HepG2 (cell line): ENCODE results near the gene PRIMA1. TPM values are rescaled to one million over a fixed set of nuclear protein-coding genes. Genes with fewer than 3 reads are reported as not detected.

Experiments used
- ATAC-seq: fragments of 200-7000 bp; cut with Tn5 transposase; 3 replicates; pipeline ENCODE4 v1.9.1; 2020; ENCODE audit warnings: mild to moderate bottlenecking, moderate library complexity
- BruUV-seq: library from RNA; stranded (reverse); fragments of 400-500 nt; replicated peaks from 2 replicates; lab custom pipeline; 2021; lab: Mats Ljungman, UMichigan
- CTCF ChIA-PET: fragments of 300-600 bp; formaldehyde crosslinking; extraction: SDS; loops from one replicate; lab custom pipeline; 2021; ENCODE audit warnings: low total read pairs, inconsistent platforms, low intra/inter-chr PET ratio; lab: Yijun Ruan, JAX
- POLR2A ChIA-PET: fragments of 350-600 bp; sonication (Branson Sonifier 250); formaldehyde crosslinking; loops from one replicate; lab custom pipeline; 2020; ENCODE audit warnings: antibody characterized with exemption, inconsistent platforms; lab: Yijun Ruan, JAX
- DNase-seq: peaks from one replicate; pipeline ENCODE4 v3.0.0-alpha.2; 2015; ENCODE audit warnings: low spot score
- FAIRE-seq: peaks from 3 replicates; lab custom pipeline; 2011; peaks lifted over from hg19 to GRCh38; lab: Jason Lieb, UNC
- H2AFZ ChIP-seq: one replicate; pipeline ENCODE4 v1.6.1; 2011; ENCODE audit warnings: low read length, inconsistent platforms
- H3K27ac ChIP-seq: fragments of 300-600 bp; 3 replicates; pipeline ENCODE4 v1.8.0; 2011; ENCODE audit warnings: mixed run types, mild to moderate bottlenecking, mixed read lengths, low read length, inconsistent platforms; ENCODE audit not compliant: insufficient read depth; ENCODE audit errors: extremely low read length
- H3K27me3 ChIP-seq, 2 experiments: fragments of 200-600 bp in 1 of 2; 2 replicates in 1 of 2; 3 replicates in 1 of 2; pipeline versions ENCODE4 v1.6.0 to v1.8.0; 2011; ENCODE audit warnings: low read length in 2 of 2, mild to moderate bottlenecking in 2 of 2, moderate library complexity in 2 of 2, inconsistent platforms in 1 of 2; ENCODE audit not compliant: insufficient read depth in 2 of 2, control insufficient read depth in 1 of 2
- H3K36me3 ChIP-seq, 2 experiments: fragments of 200-600 bp in 1 of 2; replicated peaks in 1 of 2; 2 replicates in 1 of 2; 3 replicates in 1 of 2; pipeline versions ENCODE4 v1.5.1 to v1.8.0; 2011; ENCODE audit warnings: low read length in 2 of 2, inconsistent platforms in 1 of 2; ENCODE audit not compliant: insufficient read depth in 2 of 2, control insufficient read depth in 1 of 2
- H3K4me1 ChIP-seq: 2 replicates; pipeline ENCODE4 v1.5.1; 2012; ENCODE audit warnings: low read length, inconsistent platforms; ENCODE audit not compliant: insufficient read depth
- H3K4me2 ChIP-seq: 2 replicates; pipeline ENCODE4 v1.6.0; 2011; ENCODE audit warnings: low read depth, low read length, inconsistent platforms
- H3K4me3 ChIP-seq, 3 experiments: fragments of 200-600 bp in 1 of 3; sonication (generic), shearing (Covaris generic) in 1 of 3; replicated peaks in 1 of 3; 2 replicates each; pipeline ENCODE4 v1.5.1; 2011 to 2016; ENCODE audit warnings: low read length in 3 of 3, inconsistent platforms in 2 of 3, low read depth in 2 of 3, mild to moderate bottlenecking in 2 of 3, control low read depth in 1 of 3, mixed read lengths in 1 of 3; ENCODE audit not compliant: insufficient read depth in 1 of 3
- H3K79me2 ChIP-seq: one replicate; pipeline ENCODE4 v1.6.1; 2011; ENCODE audit warnings: low read length, inconsistent platforms; ENCODE audit not compliant: insufficient read depth
- H3K9ac ChIP-seq: 2 replicates; pipeline ENCODE4 v1.6.0; 2011; ENCODE audit warnings: mild to moderate bottlenecking, low read depth, low read length, inconsistent platforms; ENCODE audit not compliant: insufficient read depth
- H3K9me3 ChIP-seq: 2 replicates; pipeline ENCODE4 v1.5.1; 2012; ENCODE audit warnings: mild to moderate bottlenecking, low read length
- H4K20me1 ChIP-seq: 2 replicates; pipeline ENCODE4 v1.6.0; 2011; ENCODE audit warnings: inconsistent platforms, mild to moderate bottlenecking, low read length, moderate library complexity; ENCODE audit not compliant: insufficient read depth
- AGO2 ChIP-seq: fragments of 200-400 bp; formaldehyde crosslinking; optimal IDR thresholded peaks from 2 replicates; pipeline ENCODE3; 2017; ENCODE audit warnings: mild to moderate bottlenecking, low read depth, low read length, moderate library complexity
- KDM6A ChIP-seq: IDR thresholded peaks from 2 replicates; pipeline ENCODE4 v1.6.1; 2016; ENCODE audit warnings: low read depth
- KLF11 ChIP-seq: IDR thresholded peaks from 2 replicates; pipeline ENCODE4 v1.6.1; 2016; ENCODE audit warnings: missing compliant biosample characterization
- MTERF4 ChIP-seq: sonication (generic); formaldehyde crosslinking; IDR thresholded peaks from 2 replicates; pipeline ENCODE4 v1.8.0; 2023; ENCODE audit warnings: mild to moderate bottlenecking, missing genetic modification reagents
- NAIF1 ChIP-seq: sonication (generic); formaldehyde crosslinking; IDR thresholded peaks from 2 replicates; pipeline ENCODE4 v1.5.0; 2020; ENCODE audit warnings: mild to moderate bottlenecking, missing genetic modification reagents, borderline replicate concordance
- PAX8 ChIP-seq: sonication (generic); formaldehyde crosslinking; IDR thresholded peaks from 2 replicates; pipeline ENCODE4 v1.8.0; 2022; ENCODE audit warnings: mild to moderate bottlenecking, missing genetic modification reagents, borderline replicate concordance
- SATB2 ChIP-seq: sonication (generic); formaldehyde crosslinking; IDR thresholded peaks from 2 replicates; pipeline ENCODE4 v1.5.0; 2020; ENCODE audit warnings: missing genetic modification reagents
- SIX1 ChIP-seq: sonication (generic); formaldehyde crosslinking; IDR thresholded peaks from 2 replicates; pipeline ENCODE4 v1.4.0; 2020; ENCODE audit warnings: missing genetic modification reagents, borderline replicate concordance
- SKI ChIP-seq: fragments of 450-650 bp; IDR thresholded peaks from one replicate; pipeline ENCODE4 v1.6.1; 2018; ENCODE audit warnings: mild to moderate bottlenecking; ENCODE audit not compliant: partially characterized antibody
- SMARCE1 ChIP-seq: fragments of 450-650 bp; IDR thresholded peaks from 2 replicates; pipeline ENCODE4 v1.6.1; 2017; ENCODE audit warnings: borderline replicate concordance
- TEAD2 ChIP-seq: sonication (generic); formaldehyde crosslinking; IDR thresholded peaks from 2 replicates; pipeline ENCODE4 v1.9.0; 2021; ENCODE audit warnings: missing genetic modification reagents
- TGIF2 ChIP-seq: IDR thresholded peaks from 2 replicates; pipeline ENCODE4 v1.6.1; 2016; ENCODE audit warnings: control low read depth, missing compliant biosample characterization
- TMF1 ChIP-seq: sonication (generic); formaldehyde crosslinking; IDR thresholded peaks from 2 replicates; pipeline ENCODE4 v1.8.1; 2022; ENCODE audit warnings: low read depth, missing genetic modification reagents
- ZNF101 ChIP-seq: sonication (generic); formaldehyde crosslinking; IDR thresholded peaks from 2 replicates; pipeline ENCODE4 v1.4.0; 2020; ENCODE audit warnings: mild to moderate bottlenecking, low read depth, missing genetic modification reagents, borderline replicate concordance
- ZNF20 ChIP-seq: sonication (generic); formaldehyde crosslinking; IDR thresholded peaks from 2 replicates; pipeline ENCODE4 v1.4.0; 2020; ENCODE audit warnings: mild to moderate bottlenecking, moderate library complexity, missing genetic modification reagents
- ZNF224 ChIP-seq: sonication (generic); formaldehyde crosslinking; IDR thresholded peaks from 2 replicates; pipeline ENCODE4 v1.5.0; 2020; ENCODE audit warnings: mild to moderate bottlenecking, missing genetic modification reagents
- ZNF296 ChIP-seq: sonication (generic); formaldehyde crosslinking; conservative IDR thresholded peaks from 2 replicates; pipeline ENCODE4 v1.5.0; 2020; ENCODE audit warnings: mild to moderate bottlenecking, missing genetic modification reagents
- ZNF496 ChIP-seq: sonication (generic); formaldehyde crosslinking; IDR thresholded peaks from 2 replicates; pipeline ENCODE4 v1.8.1; 2023; ENCODE audit warnings: mild to moderate bottlenecking, moderate library complexity, missing genetic modification reagents; ENCODE audit not compliant: insufficient replicate concordance
- ZNF562 ChIP-seq: sonication (generic); formaldehyde crosslinking; IDR thresholded peaks from 2 replicates; pipeline ENCODE4 v1.8.0; 2022; ENCODE audit warnings: missing genetic modification reagents, borderline replicate concordance
- ZNF652 ChIP-seq: IDR thresholded peaks from 2 replicates; pipeline ENCODE4 v1.6.1; 2016; ENCODE audit warnings: low read depth, borderline replicate concordance
- ZNF724P ChIP-seq: sonication (generic); formaldehyde crosslinking; IDR thresholded peaks from 2 replicates; pipeline ENCODE4 v1.8.0; 2022; ENCODE audit warnings: missing genetic modification reagents, borderline replicate concordance
- ZNF775 ChIP-seq: sonication (generic); formaldehyde crosslinking; IDR thresholded peaks from 2 replicates; pipeline ENCODE4 v1.4.0; 2020; ENCODE audit warnings: missing genetic modification reagents, mild to moderate bottlenecking, moderate library complexity, borderline replicate concordance
- ZSCAN30 ChIP-seq: sonication (generic); formaldehyde crosslinking; IDR thresholded peaks from 2 replicates; pipeline ENCODE4 v1.5.0; 2020; ENCODE audit warnings: mild to moderate bottlenecking, missing genetic modification reagents
- WGBS: methylation state at CpG from one replicate; pipeline ENCODE4 v1.1.6; 2017; ENCODE audit warnings: low lambda C conversion rate; 5-methylcytosine and 5-hydroxymethylcytosine counted together
- in situ Hi-C: cut with HindIII; loops from 2 replicates; pipeline ENCODE4 v1.10.0; 2017; ENCODE audit warnings: low pct_unique_long_range_greater_than_20kb; ENCODE audit not compliant: extremely low pct_ligation_motif_present
- intact Hi-C: fragments of 100-400 bp; cut with micrococcal nuclease; formaldehyde crosslinking; loops from one replicate; pipeline ENCODE4 v1.10.0; 2022; ENCODE audit not compliant: unreplicated experiment
- polyA plus RNA-seq, 8 experiments: library from polyadenylated mRNA; depleted of rRNA in 3 of 8; stranded (reverse) in 7 of 8; unstranded in 1 of 8; fragments of >200 nt; fragmentation: Illumina TruSeq in 4 of 8; extraction: Trizol in 4 of 8; gene quantifications; 2 replicates each; pipeline versions ENCODE4 v1.2.1 to v1.2.3, GENCODE V29; 2011 to 2016; ENCODE audit warnings: low read depth in 4 of 8, missing spikeins in 1 of 8, mixed read lengths in 1 of 8; ENCODE audit not compliant: insufficient read depth in 1 of 8
- total RNA-seq, 5 experiments: library from RNA; depleted of rRNA; stranded (reverse); fragments of >200 nt; fragmentation: Illumina TruSeq; extraction: Trizol; gene quantifications; 2 replicates each; pipeline ENCODE4 v1.2.3, GENCODE V29; 2016; ENCODE audit warnings: low read depth in 1 of 5

The PRIMA1 gene
- total and polyA plus RNA-seq, 2 of the 13 experiments (the other 11 are each of a cell fraction or from before 2014, with no cell fraction given): 2.4 to 3.2 TPM

GRCh38 chr14:93775158-93775557, 13.1 kb downstream of the PRIMA1 start (continued):
- no peak for TF ChIP-seq TEAD2 (CRISPR knock-in tag)
- no peak for TF ChIP-seq ZNF101 (CRISPR knock-in tag)
- no peak for TF ChIP-seq SIX1 (CRISPR knock-in tag)

GRCh38 chr14:93772263-93772662, 16.0 kb downstream of the PRIMA1 start:
- no peak for ATAC-seq
- Histone ChIP-seq H3K4me1 (peaks cover 5% of the 10 kb centered on the region), H3K9me3 (no peaks in the 10 kb centered on the region), H3K4me3 (no peak overlapping the region), H3K27ac (no peak overlapping the region), H3K36me3 (no peaks in the 10 kb centered on the region; a peak in 1 of 5 replicates), H3K9ac (no peak overlapping the region), H2AFZ (no peak overlapping the region), H3K27me3 (no peaks in the 10 kb centered on the region), H4K20me1 (no peaks in the 10 kb centered on the region), H3K4me2 (no peak overlapping the region), H3K79me2 (no peaks in the 10 kb centered on the region)
- in situ Hi-C loops (no loop called here), intact Hi-C loops (no loop called here)
- no TSS peak for BruUV-seq
- 88% methylated on average over 5 of the region's 5 CpGs for WGBS
- no peak for FAIRE-seq
- TF ChIP-seq ZNF224 (CRISPR knock-in tag): no peak
- TF ChIP-seq ZNF296 (CRISPR knock-in tag): no peak
- no peak for TF ChIP-seq ZNF496 (CRISPR knock-in tag)
- no peak for TF ChIP-seq TGIF2 (CRISPR knock-in tag)
- no peak for TF ChIP-seq AGO2
- TF ChIP-seq ZNF20 (CRISPR knock-in tag): no peak
- no peak for TF ChIP-seq ZSCAN30
- TF ChIP-seq SATB2: no peak
- no peak for TF ChIP-seq ZNF652 (CRISPR knock-in tag)
- TF ChIP-seq ZNF724P: no peak
- no peak for TF ChIP-seq KLF11 (CRISPR knock-in tag)
- no peak for TF ChIP-seq SMARCE1
- TF ChIP-seq TMF1: no peak
- TF ChIP-seq MTERF4 (CRISPR knock-in tag): no peak
- no peak for TF ChIP-seq ZNF775 (CRISPR knock-in tag)
- TF ChIP-seq SKI: no peak
- TF ChIP-seq PAX8 (CRISPR knock-in tag): no peak
- no peak for TF ChIP-seq KDM6A
- no peak for TF ChIP-seq NAIF1 (CRISPR knock-in tag)
- no peak for TF ChIP-seq ZNF562 (CRISPR knock-in tag)
- DNase-seq: no peak
- CTCF ChIA-PET: no interaction called here
- POLR2A ChIA-PET: no interaction called here
